ENCODE data around the gene UAP1L1. TPM values are rescaled to one million over a fixed set of nuclear protein-coding genes. Genes with fewer than 3 reads are reported as not detected.

UAP1L1 gene
- total and polyA plus RNA-seq, 9 of the 15 experiments (the other 6 are each of a cell fraction or from before 2014, with no cell fraction given): 0.20 to 8.6 (median 3.7) TPM

- no peak for TF ChIP-seq TRIM25 (IDR thresholded peaks at IDR 0.05; ENCODE audit: borderline replicate concordance)
- TF ChIP-seq, protein P1, sequence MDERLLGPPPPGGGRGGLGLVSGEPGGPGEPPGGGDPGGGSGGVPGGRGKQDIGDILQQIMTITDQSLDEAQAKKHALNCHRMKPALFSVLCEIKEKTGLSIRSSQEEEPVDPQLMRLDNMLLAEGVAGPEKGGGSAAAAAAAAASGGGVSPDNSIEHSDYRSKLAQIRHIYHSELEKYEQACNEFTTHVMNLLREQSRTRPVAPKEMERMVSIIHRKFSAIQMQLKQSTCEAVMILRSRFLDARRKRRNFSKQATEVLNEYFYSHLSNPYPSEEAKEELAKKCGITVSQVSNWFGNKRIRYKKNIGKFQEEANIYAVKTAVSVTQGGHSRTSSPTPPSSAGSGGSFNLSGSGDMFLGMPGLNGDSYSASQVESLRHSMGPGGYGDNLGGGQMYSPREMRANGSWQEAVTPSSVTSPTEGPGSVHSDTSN (CRISPR knock-in tag; IDR thresholded peaks at IDR 0.05; ENCODE audit: low read depth): no peak
- TF ChIP-seq, protein P1 (tag; conservative IDR thresholded peaks at IDR 0.05; ENCODE audit: low read depth): peak; percentile 67
- no peak for TF ChIP-seq ZNF217 (CRISPR knock-in tag; IDR thresholded peaks at IDR 0.05)
- peak; percentile 100 for TF ChIP-seq ERF (CRISPR knock-in tag; IDR thresholded peaks at IDR 0.05)
- TF ChIP-seq ZBTB40 (IDR thresholded peaks at IDR 0.05): no peak
- no peak for TF ChIP-seq ZBTB40 (CRISPR knock-in tag; IDR thresholded peaks at IDR 0.05)
- TF ChIP-seq, protein P2, sequence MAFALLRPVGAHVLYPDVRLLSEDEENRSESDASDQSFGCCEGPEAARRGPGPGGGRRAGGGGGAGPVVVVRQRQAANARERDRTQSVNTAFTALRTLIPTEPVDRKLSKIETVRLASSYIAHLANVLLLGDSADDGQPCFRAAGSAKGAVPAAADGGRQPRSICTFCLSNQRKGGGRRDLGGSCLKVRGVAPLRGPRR (CRISPR knock-in tag; IDR thresholded peaks at IDR 0.05): peak; percentile 97
- TF ChIP-seq ZNF780A (CRISPR knock-in tag; IDR thresholded peaks at IDR 0.05): 0 out of 2 replicates have a peak, but pooled peaks have one; percentile 58
- no peak for TF ChIP-seq CCAR2 (IDR thresholded peaks at IDR 0.05; ENCODE audit: low read depth, low read length)
- peak; percentile 97 for TF ChIP-seq KLF1 (tag; IDR thresholded peaks at IDR 0.05)
- no peak for TF ChIP-seq RB1 (IDR thresholded peaks at IDR 0.05; ENCODE audit: low read depth)
- TF ChIP-seq SETDB1 (IDR thresholded peaks at IDR 0.05; ENCODE audit: low read length): no peak
- peak; percentile 88 for TF ChIP-seq ETS2 (tag; IDR thresholded peaks at IDR 0.05; ENCODE audit: borderline replicate concordance, poor library complexity, severe bottlenecking)
- no peak for TF ChIP-seq SNIP1 (IDR thresholded peaks at IDR 0.05; ENCODE audit: low read depth)
Observed at GRCh38 chr9:137074657-137075274, 2.6 kb upstream of the UAP1L1 start (continued).

All from K562 (cell line).